HG02759 (cell line): ENCODE data around the gene EXPH5.

Experiments
- ATAC-seq: cut with Tn5 transposase; IDR thresholded peaks from one replicate; pipeline ENCODE4 v1.9.1; 2021; ENCODE audit warnings: mild to moderate bottlenecking, moderate library complexity; ENCODE audit not compliant: unreplicated experiment

Gene EXPH5

GRCh38 chr11:108486331-108486730 is 107.2 kb downstream of the EXPH5 start:
- ATAC-seq: no peak

GRCh38 chr11:108483163-108483562 is 110.4 kb downstream of the EXPH5 start:
- ATAC-seq: no peak

GRCh38 chr11:108474664-108475463 is 118.7 kb downstream of the EXPH5 start:
- ATAC-seq: no peak

GRCh38 chr11:108472681-108473080 is 120.9 kb downstream of the EXPH5 start:
- ATAC-seq: no peak

GRCh38 chr11:108468478-108468864 is 125.1 kb downstream of the EXPH5 start:
- ATAC-seq: no peak

GRCh38 chr11:108467091-108467823 is 126.3 kb downstream of the EXPH5 start, which contains the start of gene C11orf65:
Gene C11orf65 (minus strand): TSS chr11:108467529. CDS start chr11:108461559, 5,970 bp downstream.
- peak; percentile 100 for ATAC-seq

GRCh38 chr11:108466405-108466804 is 127.2 kb downstream of the EXPH5 start:
- ATAC-seq: no peak
